ENCODE measurements around the gene SH3BP4.

The SH3BP4 gene

DNA sequence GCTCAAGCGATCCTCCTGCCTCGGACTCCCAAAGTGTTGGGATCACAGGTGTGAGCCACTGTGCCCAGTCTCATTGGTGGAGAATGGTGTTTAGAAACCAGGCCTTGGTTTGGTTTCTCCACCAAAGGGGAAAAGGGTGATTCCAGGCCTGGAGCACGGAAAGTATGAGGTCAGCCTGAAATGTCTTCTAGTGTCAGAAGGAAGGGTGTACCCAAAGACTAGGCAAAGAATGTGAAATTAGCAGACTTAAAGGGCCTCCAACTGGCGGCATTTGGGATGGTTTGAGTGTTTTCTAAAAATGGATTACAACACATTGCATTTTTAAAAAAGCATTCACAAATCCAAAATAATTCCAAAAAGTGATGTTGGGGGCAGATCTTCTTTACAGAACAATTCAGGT, 139.6 kb downstream of the SH3BP4 start:
- TF ChIP-seq, protein P1, sequence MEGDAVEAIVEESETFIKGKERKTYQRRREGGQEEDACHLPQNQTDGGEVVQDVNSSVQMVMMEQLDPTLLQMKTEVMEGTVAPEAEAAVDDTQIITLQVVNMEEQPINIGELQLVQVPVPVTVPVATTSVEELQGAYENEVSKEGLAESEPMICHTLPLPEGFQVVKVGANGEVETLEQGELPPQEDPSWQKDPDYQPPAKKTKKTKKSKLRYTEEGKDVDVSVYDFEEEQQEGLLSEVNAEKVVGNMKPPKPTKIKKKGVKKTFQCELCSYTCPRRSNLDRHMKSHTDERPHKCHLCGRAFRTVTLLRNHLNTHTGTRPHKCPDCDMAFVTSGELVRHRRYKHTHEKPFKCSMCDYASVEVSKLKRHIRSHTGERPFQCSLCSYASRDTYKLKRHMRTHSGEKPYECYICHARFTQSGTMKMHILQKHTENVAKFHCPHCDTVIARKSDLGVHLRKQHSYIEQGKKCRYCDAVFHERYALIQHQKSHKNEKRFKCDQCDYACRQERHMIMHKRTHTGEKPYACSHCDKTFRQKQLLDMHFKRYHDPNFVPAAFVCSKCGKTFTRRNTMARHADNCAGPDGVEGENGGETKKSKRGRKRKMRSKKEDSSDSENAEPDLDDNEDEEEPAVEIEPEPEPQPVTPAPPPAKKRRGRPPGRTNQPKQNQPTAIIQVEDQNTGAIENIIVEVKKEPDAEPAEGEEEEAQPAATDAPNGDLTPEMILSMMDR (IDR thresholded peaks at IDR 0.05; ENCODE audit: insufficient read depth, low read length, missing control alignments): no peak
- no peak overlapping the region for H3K4me3 ChIP-seq (ENCODE audit: low read depth, low read length)
- DNase-seq (ENCODE audit: low read depth, low spot score): no peak
- CTCF ChIA-PET: interaction anchor here (2.5 kb wide), 1 partner anchor 16 kb away, joined by 9 read pairs; no protein-coding TSS in a partner anchor
- POLR2A ChIA-PET: no interaction called here

- ChIA-PET CTCF (interaction anchor here (2.5 kb wide), 1 partner anchor 16 kb away, joined by 9 read pairs; no protein-coding TSS in a partner anchor), POLR2A (no interaction called here)
- no peak overlapping the region for H3K4me3 ChIP-seq (ENCODE audit: low read depth, low read length)
- DNase-seq (ENCODE audit: low read depth, low spot score): no peak
- TF ChIP-seq, protein P1 (IDR thresholded peaks at IDR 0.05; ENCODE audit: insufficient read depth, low read length, missing control alignments): no peak
Observed at GRCh38 chr2:235091983-235092382, 140.2 kb downstream of the SH3BP4 start.

DNA sequence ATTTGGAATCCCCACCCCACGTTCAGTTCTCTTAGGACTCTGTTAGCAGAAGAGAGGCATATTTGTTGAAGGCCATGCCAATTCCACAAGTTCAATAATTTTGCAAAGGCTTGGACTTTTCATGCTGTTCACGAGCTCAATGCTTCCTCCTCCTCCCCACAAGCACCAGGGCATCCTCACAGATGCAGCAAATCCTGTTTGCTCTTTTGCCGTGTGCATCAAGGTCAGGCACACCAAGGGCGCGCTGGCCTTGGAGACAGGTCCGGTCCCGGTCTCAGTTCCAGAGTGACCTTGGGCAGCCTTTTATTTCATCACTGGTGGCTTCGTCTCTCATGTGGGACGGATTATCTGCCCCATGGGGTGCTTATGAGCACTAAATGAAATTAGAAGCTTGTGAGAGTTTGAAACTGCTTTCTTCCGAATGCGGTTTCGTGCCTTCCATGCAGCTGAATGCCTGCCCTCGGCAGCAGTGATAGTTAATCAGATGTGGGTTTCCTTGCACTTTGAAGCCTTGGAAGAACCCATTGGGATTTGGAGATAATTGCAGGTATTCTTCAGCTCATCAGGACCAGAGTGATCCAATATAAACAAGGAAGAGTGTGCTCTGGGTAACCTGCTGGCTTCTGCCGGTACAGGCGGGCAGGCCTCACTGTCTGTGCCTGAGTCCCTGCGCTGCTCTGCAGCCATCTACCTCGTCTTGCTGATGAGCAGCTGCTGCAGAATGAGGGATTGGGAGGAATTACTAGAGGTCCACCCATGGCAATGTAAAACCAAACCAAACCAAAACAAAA, 140.8 kb downstream of the SH3BP4 start:
- ChIA-PET CTCF (interaction anchor here (0.8 to 2.5 kb wide), 4 partner anchors 14 to 547 kb away, joined by 3 to 9 read pairs (median 4); no protein-coding TSS in a partner anchor), POLR2A (no interaction called here)

DNA sequence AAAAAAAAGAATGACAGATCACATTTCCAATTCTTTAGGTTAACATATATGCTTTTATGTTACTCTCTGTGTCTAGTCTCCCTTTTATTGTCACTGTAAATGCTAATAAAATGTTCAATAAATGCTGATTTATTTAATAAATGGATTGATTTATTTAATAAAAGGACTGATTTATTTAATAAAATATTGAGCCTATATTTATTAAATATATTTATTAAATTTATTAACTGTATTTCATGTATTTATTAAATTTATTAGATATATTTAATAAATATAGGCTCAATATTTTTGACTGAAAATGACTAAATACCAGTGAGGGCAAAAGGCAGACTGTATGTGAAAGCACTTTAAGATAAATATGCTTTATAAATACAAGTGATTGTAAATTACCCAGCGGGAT, 142.6 kb downstream of the SH3BP4 start:
- TF ChIP-seq, protein P1 (IDR thresholded peaks at IDR 0.05; ENCODE audit: insufficient read depth, low read length, missing control alignments): no peak
- ChIA-PET POLR2A (no interaction called here), CTCF (no interaction called here)
- H3K4me3 ChIP-seq (ENCODE audit: low read depth, low read length): no peak overlapping the region
- no peak for DNase-seq (ENCODE audit: low read depth, low spot score)

More for the DNA sequence above, 140.8 kb downstream of the SH3BP4 start:
- DNase-seq (ENCODE audit: low read depth, low spot score): no peak
- no peak overlapping the region for H3K4me3 ChIP-seq (ENCODE audit: low read depth, low read length)
- TF ChIP-seq, protein P1 (IDR thresholded peaks at IDR 0.05; ENCODE audit: insufficient read depth, low read length, missing control alignments): no peak

GRCh38 chr2:235095569-235095968, 143.8 kb downstream of the SH3BP4 start:
- TF ChIP-seq, protein P1 (IDR thresholded peaks at IDR 0.05; ENCODE audit: insufficient read depth, low read length, missing control alignments): no peak
- CTCF ChIA-PET: interaction anchor here (1.0 kb wide), 1 partner anchor 550 kb away, joined by 3 read pairs; no protein-coding TSS in a partner anchor
- H3K4me3 ChIP-seq (ENCODE audit: low read depth, low read length): no peak overlapping the region
- DNase-seq (ENCODE audit: low read depth, low spot score): no peak
- POLR2A ChIA-PET: no interaction called here

DNA sequence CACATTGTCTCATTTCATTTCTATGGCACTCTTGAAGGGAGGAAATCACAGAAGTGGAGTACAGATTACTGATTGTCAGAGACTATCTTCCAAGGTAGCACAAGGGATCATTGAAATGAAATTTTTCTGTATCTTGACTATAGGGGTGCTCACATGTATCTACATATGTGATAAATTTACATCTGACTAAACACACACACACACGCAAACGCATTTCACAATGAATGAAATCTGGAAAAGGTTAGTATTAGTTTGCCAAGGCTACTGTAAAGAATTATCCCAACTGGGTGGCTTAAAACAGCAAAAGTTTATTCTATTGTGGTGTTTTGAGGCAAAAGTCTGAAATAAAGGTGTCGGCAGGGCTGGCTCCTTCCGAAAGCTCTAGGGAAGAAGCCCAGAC, 144.6 kb downstream of the SH3BP4 start:
- no peak overlapping the region for H3K4me3 ChIP-seq (ENCODE audit: low read depth, low read length)
- no peak for DNase-seq (ENCODE audit: low read depth, low spot score)
- ChIA-PET POLR2A (no interaction called here), CTCF (interaction anchor here (0.9 to 4.0 kb wide), 2 partner anchors 11 to 551 kb away, joined by 3 to 29 read pairs; no protein-coding TSS in a partner anchor)
- TF ChIP-seq, protein P1 (IDR thresholded peaks at IDR 0.05; ENCODE audit: insufficient read depth, low read length, missing control alignments): no peak

All from AG04449 (cell line).